ENCODE measurements around the gene GRIN2A. TPM values are rescaled to one million over a fixed set of nuclear protein-coding genes. Genes with fewer than 3 reads are reported as not detected.

Gene GRIN2A
- total and polyA plus RNA-seq, 2 donors (not counting 3 experiments of a cell fraction or from before 2014, with no cell fraction given), result not detected

DNA sequence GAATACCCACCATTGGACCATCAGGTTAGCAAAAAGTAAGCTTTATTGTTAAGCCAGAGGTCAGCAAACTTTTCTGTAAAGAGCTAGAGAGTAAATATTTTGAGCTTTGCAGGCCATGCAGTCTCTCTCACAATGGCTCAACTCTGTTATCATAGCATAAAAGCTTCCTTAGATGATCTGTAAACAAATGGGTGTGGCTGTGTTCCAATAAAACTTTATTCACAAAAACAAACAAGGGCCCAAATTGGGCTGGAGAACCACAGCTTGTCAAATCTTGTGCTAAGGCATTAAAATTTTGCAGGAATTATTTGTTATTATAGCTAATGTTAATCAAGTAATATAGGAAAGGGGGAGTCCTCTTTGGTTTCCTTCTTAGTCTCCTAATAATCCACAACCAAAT lies 153.6 kb downstream of the GRIN2A start:
- intact Hi-C loops (cut with micrococcal nuclease) (no loop called here), dilution Hi-C loops (cut with MboI; ENCODE audit: extremely low pct_ligation_motif_present, low sequenced_read_pairs) (no loop called here)
- H3K27ac ChIP-seq (ENCODE audit: insufficient read depth, low read depth, low read length), result no peak overlapping the region
- no peak overlapping the region for H3K9ac ChIP-seq (replicated peaks; ENCODE audit: extremely low read depth, insufficient read depth, low read length)
- ChIA-PET CTCF (no interaction called here), POLR2A (no interaction called here)
- DNase-seq (ENCODE audit: low read depth, low spot score) (no peak), FAIRE-seq (no peak)
- H3K9me1 ChIP-seq (replicated peaks; ENCODE audit: control insufficient read depth, extremely low read depth, insufficient read depth, low read length), result no peaks in the 10 kb centered on the region
- no peaks in the 10 kb centered on the region for H3K4me1 ChIP-seq (ENCODE audit: control insufficient read depth, extremely low read depth, insufficient read depth, low read length)
- H3K27me3 ChIP-seq (ENCODE audit: control insufficient read depth in 2 of 2, insufficient read depth in 2 of 2, low read length in 2 of 2), result no peaks in the 10 kb centered on the region
- H3K79me2 ChIP-seq (ENCODE audit: control insufficient read depth, insufficient read depth, low read length), result no peaks in the 10 kb centered on the region
- no TSS peak for BruUV-seq (replicated peaks)
- no peak overlapping the region for H3K4me2 ChIP-seq (ENCODE audit: insufficient read depth, low read length)
- TF ChIP-seq JUN (IDR thresholded peaks at IDR 0.05; ENCODE audit: borderline replicate concordance, insufficient read depth, insufficient read length, low read depth), result no peak
- TF ChIP-seq FOS (IDR thresholded peaks at IDR 0.05; ENCODE audit: borderline replicate concordance, insufficient read depth, low read length), result no peak
- TF ChIP-seq EZH2 (IDR thresholded peaks at IDR 0.05; ENCODE audit: borderline replicate concordance, low read depth, low read length, severe bottlenecking), result no peak
- TF ChIP-seq, protein P1, sequence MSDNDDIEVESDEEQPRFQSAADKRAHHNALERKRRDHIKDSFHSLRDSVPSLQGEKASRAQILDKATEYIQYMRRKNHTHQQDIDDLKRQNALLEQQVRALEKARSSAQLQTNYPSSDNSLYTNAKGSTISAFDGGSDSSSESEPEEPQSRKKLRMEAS (IDR thresholded peaks at IDR 0.05; ENCODE audit: insufficient read depth, insufficient read length), result no peak
- TF ChIP-seq MYC (IDR thresholded peaks at IDR 0.05; ENCODE audit: low read depth, low read length), result no peak
- no peak for TF ChIP-seq GATA2 (IDR thresholded peaks at IDR 0.05; ENCODE audit: insufficient read depth, insufficient read length, low read depth, low read length)
- no peak for TF ChIP-seq POLR2A (IDR thresholded peaks at IDR 0.05; ENCODE audit: low read depth, low read length)
- TF ChIP-seq POLR2AphosphoS5 (IDR thresholded peaks at IDR 0.05; ENCODE audit: insufficient read depth, low read depth, low read length), result no peak
- no peak for TF ChIP-seq CTCF (IDR thresholded peaks at IDR 0.05; ENCODE audit: extremely low read depth in 1 of 2, insufficient read depth in 1 of 2, low read depth in 1 of 2, low read length in 2 of 2)
- no peaks in the 10 kb centered on the region for H3K36me3 ChIP-seq (ENCODE audit: control insufficient read depth in 2 of 2, extremely low read depth in 1 of 2, insufficient read depth in 2 of 2, low read length in 2 of 2)
- H4K20me1 ChIP-seq (replicated peaks; ENCODE audit: control insufficient read depth, extremely low read depth, insufficient read depth, low read length), result no peaks in the 10 kb centered on the region
- no peak overlapping the region for H3K4me3 ChIP-seq (replicated peaks in 1 of 3; ENCODE audit: insufficient read depth in 1 of 3, low read depth in 1 of 3, low read length in 3 of 3)
- no peak overlapping the region for H2AFZ ChIP-seq (ENCODE audit: low read depth, low read length)
- H3K9me3 ChIP-seq (replicated peaks; ENCODE audit: control insufficient read depth, insufficient read depth, low read length), result no peaks in the 10 kb centered on the region
